Activated T-cell treated with anti-CD3 and anti-CD28 coated beads, Interleukin-2, amount 50 U/mL, for 1 hour (primary cell): Measurements from ENCODE around the gene GPR176.

Experiments
- DNase-seq: peaks from one replicate; pipeline ENCODE4 v3.0.0-alpha.2; 2020

The GPR176 gene

DNA sequence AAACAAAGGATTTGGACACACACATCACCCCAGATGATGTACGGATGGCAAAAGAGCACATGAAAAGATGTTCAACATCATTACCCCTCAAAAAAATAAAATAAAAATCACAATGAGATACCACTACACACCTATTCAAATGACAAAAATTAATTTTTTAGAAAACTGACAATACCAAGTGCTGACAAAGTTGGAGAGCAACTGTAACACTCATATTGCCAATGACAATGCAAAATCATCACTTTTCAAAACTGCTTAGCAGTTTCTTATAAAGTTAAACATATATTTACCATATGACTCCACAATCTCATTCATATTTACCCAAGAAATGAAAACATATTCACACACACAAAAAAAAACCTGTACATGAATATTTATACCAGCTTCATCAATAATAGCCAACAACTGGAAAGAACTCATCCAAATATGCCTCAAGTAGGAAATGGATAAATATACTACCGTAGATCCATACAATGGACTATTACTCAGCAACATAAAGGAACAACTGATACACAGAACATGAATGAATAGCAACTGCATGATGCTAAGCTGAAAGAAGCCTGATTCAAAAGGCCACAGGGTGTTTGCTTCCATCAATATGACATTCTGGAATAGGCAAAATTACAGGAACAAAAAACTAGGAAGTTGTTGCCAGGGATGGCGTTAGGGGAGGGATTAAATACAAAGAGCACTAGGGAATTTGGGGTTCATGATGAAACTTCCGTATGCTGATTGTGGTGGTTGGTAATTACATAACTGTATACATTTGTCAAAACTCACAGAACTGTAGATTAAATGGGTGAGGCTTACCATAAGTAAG lies 138.7 kb downstream of the GPR176 start:
- DNase-seq, result no peak

DNA sequence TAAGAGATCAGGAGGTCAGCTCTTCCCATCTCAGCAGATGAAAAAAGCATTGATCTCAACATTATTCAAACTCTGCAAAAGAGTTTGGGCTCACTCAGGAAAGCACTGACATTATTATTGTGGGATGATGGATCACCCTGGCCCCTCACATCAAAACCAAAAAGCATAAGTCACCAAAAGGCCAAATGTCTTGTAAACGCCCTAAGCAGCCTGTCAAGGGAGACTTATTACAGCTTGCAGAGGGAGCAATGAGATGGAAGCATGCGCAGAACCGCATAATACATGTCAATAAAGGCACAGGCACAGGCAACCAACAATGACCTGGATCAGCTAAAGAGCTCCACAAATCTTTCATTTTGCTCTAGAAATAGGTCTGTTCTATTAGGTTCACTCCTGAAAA lies 142.0 kb downstream of the GPR176 start:
- no peak for DNase-seq

DNA sequence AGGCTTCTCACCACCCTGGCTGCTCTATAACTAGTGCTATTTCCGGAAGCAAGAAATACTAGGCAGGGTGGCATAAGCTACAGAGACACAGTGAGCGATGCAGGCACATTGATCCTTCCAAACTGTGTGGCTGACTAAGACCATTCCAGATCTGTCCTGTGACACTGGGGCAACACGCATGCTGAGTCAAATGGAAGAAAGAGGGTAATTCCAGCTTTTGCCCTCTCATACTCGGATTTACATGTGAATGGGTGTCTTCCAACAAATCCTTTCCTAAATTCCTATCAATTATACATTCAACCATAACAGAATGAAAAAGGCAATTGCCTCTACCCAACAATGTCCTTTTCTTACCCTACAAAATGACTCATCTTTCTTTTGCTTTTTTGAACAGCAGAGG lies 142.6 kb downstream of the GPR176 start:
- no peak for DNase-seq

DNA sequence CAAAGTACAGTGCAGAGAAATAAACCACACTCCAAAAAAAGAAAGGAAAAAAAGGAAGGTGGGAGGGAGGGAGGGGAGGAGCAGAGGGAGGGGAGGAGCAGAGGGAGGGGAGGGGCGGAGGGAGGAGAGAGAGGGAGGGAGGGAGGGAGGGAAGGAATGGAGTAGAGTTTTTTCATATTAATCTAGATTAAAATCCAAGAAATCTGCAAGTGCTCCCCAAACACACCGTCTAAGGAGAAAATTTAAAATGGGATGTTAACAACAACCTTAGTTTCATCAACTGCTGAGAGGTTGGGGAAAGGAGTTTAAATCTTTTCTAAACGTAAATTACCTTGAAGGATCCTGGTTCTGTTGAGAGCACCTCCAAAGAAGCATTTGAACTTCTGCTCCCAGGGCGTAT lies 144.0 kb downstream of the GPR176 start:
- no peak for DNase-seq

DNA sequence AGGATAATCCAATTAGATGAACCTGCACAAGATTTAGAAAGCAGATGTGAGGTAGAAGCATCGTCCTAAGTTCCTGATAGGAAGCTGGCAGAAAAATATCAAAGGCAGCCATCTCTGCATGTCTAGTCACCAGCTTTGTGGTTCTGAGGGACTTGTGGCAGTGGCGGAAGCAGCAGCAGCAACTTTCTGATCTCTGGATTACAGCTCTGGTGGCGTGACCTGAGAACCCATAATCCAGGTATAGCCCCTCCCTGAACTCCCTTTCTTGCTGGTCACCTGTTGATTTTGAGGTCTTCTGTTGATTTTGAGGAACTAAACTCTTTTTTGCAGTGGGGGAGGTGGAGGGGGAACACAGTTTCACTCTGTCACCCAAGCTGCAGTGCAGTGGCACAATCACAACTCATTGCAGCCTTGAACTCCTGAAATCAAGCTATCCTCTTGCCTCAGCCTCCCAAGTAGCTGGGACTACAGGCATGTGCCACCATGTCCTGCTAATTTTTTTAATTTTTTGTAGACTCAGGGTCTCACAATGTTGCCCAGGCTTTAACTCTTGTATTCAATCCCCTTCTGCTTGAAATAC lies 145.3 kb downstream of the GPR176 start:
- DNase-seq, result peak; percentile 24

DNA sequence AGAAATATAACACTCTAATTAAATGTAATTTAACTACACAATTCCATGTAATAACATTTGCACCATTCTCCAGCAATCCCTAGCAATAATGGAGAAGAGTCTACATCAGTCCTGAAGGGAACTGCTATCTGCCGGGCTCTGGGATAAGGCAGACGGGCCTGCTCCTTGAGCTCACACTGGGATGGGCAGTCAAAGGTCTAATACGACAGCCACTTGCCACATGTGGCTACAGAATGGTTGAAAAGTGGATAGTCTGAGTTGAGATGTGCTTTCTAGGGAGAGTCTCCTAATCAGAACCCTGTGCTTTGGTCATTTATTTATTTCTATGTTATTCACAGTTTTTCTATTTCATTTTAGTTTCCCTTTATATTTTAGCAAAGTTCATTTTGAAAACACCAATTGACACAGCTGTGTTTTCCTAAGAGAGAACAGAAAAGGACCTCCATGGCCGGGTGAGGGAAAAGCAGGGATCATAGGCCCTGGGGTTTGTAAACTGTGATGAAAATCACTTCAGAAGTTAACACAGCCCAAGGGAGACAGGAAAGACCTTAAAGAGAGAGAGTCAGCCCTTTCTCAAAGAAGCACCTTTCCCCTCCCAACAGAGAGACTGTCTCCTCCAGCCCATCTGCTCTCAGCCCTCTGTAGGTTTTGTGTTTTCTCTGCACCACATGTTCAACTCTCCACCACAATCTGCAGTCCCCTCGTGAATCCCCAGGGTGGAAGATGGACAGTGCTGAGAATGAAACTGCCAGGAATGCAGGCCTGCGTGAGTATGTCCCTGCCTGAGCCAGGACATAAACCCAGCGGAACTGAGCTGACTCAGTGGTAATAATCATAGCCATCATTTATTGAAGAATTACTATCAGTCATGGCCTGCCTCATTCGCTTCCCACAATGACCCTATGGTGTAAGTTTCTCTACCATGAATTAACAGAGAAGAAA lies 149.0 kb downstream of the GPR176 start:
- DNase-seq, result no peak

DNA sequence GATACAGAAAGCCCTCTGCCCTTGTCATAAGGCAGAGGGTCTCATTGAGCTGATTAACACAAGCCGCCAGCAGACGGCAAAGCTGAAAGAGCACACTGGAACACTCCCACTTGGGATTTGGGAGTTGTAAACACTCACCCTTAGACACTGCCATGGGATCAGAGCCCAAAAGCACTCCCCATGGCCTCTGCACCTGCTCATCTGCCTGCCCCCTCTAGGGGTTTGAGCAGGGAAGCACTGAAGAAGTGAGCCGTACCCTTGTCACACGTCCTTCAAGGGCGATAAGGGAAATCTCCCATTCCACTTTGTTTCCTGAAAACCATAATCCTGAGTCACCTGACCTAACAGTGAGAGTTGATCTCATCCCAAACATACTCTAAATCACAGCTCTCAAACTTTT lies 152.1 kb downstream of the GPR176 start:
- DNase-seq, result no peak

DNA sequence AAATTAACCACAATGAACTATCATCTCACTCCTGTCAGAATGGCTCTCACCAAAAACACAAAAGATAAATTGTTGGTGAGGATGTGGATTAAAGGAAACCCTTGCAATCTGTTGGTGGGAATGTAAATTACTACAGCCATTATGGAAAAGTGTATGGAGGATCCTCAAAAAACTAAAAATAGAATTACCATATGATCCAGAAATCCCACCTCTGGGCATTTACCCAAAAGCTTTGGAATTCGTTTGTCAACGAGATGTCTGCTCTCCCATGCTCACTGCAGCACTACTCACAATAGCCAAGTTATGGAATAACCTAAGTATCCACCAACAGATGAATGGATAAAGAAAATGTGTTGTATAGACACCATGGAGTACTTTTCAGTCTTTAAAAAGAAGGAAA lies 159.1 kb downstream of the GPR176 start:
- no peak for DNase-seq

DNA sequence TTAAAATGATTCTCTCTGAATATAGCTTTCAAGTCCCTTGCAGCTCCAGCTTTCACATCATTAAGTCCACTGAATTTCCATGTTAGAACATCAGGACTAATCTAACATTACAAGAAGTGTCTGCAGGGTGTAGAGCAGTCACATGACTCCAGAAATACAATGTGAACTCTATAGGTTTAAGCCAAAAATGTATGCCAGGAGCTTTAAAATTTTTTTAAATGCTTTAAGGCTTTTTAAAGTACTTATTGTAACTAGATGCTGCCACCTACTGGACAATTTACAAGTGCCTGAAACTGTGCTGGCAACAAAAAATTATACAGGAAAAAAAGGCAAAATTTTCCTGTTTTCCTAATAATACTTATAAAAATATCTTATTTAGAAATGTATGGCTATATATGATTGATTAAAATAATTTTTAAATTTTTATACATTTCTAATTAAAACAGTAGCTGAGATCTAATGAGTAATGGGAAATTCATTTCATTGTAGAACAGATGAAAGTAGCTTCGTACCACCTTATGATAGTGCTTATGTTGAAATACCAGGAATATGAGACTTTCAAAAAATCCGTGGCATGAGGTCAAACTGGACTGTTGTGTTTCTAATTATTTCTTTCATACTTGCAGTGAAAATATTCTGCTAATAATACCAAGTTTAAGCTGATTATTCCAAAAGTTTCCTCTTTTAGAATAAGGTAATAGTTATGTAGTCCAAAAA lies 163.1 kb downstream of the GPR176 start:
- DNase-seq, result no peak

DNA sequence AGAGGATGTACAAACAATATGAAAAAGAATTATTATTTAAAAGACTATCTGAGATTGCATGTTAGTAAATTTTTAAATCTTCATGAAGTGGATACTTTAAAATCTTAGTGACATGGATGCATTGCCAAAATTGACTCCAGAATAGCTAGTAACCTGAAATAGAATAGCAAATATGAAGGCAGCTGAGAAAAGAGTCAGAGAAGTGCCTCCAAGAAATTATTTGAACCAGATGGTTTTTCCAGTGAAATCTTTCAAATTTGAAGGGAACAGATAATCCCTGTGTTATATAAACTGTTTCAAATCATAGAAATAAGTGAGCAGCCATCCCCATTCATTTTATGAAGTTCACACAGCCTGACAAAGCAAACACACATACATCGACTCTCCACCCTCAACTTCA lies 167.1 kb downstream of the GPR176 start:
- no peak for DNase-seq

DNA sequence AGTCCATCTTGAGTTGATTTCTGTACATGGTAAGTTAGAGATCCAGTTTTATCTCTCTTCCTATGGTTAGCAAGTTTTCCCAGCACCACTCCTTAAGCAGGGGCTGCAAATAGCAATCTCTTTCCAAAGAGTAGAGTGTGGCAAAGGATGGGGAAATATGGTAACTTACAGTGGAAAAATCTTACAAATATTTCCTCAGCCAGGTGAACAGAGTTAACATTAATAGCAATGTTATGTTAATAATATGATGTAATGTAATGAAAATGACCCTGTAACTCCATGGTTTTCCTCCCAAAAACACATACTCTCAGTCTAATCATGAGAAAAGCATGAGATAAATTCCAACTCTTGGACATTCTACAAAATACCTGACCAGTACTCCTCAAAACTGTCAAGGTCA lies 167.8 kb downstream of the GPR176 start:
- DNase-seq, result no peak
